HCT116 (cell line): ENCODE results near the gene CEP72.

ENCODE experiments used
- CTCF ChIP-seq, 3 experiments: fragments of 200-600 bp in 1 of 3; sonication (generic) in 1 of 3; IDR thresholded peaks in 2 of 3; conservative IDR thresholded peaks in 1 of 3; 2 replicates each; pipeline ENCODE4 v1.5.1; 2012 to 2017; ENCODE audit warnings: low read depth in 2 of 3, low read length in 2 of 3, antibody characterized with exemption in 1 of 3, borderline replicate concordance in 1 of 3, control low read depth in 1 of 3, mild to moderate bottlenecking in 1 of 3, mixed read lengths in 1 of 3, mixed run types in 1 of 3, moderate library complexity in 1 of 3; ENCODE audit not compliant: insufficient read depth in 1 of 3
- EZH2 ChIP-seq: fragments of 200-600 bp; sonication (generic); IDR thresholded peaks from 2 replicates; pipeline ENCODE4 v1.6.1; 2017; ENCODE audit warnings: antibody characterized with exemption, mixed run types
- MAX ChIP-seq: IDR thresholded peaks from 2 replicates; pipeline ENCODE4 v1.6.1; 2012
- POLR2A ChIP-seq: IDR thresholded peaks from 2 replicates; pipeline ENCODE4 v1.7.0; 2011; ENCODE audit warnings: borderline replicate concordance; ENCODE audit not compliant: insufficient read depth, insufficient read length; ENCODE audit errors: extremely low read depth
- POLR2AphosphoS5 ChIP-seq: IDR thresholded peaks from 2 replicates; pipeline ENCODE4 v1.6.1; 2011; ENCODE audit warnings: mild to moderate bottlenecking, low read depth, low read length, moderate library complexity
- RAD21 ChIP-seq: IDR thresholded peaks from 2 replicates; pipeline ENCODE4 v1.6.1; 2012; ENCODE audit warnings: low read depth, mild to moderate bottlenecking
- YY1 ChIP-seq: IDR thresholded peaks from 2 replicates; pipeline ENCODE4 v1.6.1; 2011; ENCODE audit warnings: low read length, low read depth, moderate library complexity, mild to moderate bottlenecking; ENCODE audit not compliant: insufficient replicate concordance; ENCODE audit errors: extremely low read depth
- ZNF274 ChIP-seq: fragments of 200-500 bp; sonication (Bioruptor generic); IDR thresholded peaks from 2 replicates; pipeline ENCODE4 v1.6.1; 2014; ENCODE audit warnings: mild to moderate bottlenecking, low read depth, low read length, inconsistent platforms

GRCh38 chr5:654071-654778 is 42.1 kb downstream of the CEP72 start:
- TF ChIP-seq POLR2AphosphoS5 (no peak), POLR2A (no peak), CTCF (IDR thresholded peaks at IDR 0.05 in 2 of 3, conservative IDR thresholded peaks at IDR 0.05 in 1 of 3; ENCODE audit: borderline replicate concordance in 1 of 3, insufficient read depth in 1 of 3, low read depth in 2 of 3, low read length in 2 of 3) (no peak), YY1 (no peak), MAX (no peak), ZNF274 (no peak), EZH2 (no peak), RAD21 (no peak)
